ENCODE data around the gene UBE2D2.

UBE2D2 gene

DNA sequence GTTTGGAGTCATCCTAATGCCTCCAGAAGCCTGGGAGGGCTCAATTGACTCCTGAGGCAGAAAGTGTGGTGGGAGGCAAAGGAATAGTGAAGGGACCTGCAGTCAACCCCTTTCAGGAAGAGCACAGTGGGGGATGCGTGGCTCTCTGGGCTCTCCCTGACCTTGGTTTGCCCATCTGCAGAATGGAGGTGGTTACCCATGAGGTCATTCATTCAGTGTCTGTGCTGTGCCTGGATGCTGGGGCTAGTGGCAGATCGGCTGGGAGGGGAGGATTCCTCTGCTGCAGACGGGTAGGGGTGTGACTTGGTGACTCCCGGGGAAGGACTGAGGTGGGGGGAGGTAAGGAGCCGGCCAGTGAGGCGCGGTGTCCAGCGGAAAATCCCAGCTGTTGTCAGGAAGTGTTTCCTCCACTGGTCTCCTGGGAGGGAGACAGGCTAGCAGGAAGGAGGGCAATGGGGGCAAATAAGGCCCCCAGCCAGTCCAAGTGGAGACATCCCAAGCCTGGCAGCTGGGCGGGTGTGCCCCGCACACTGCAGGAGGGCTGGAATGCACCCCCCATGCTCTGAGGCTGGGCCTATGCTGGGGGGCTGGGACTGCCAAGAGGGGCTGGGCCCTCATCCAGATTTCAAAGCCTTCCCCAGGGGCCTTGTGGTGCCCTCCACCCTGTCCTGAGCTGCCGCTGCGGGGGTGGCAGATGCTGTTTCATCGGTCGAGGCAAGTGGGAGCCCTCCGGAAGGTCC is 98.0 kb downstream of the UBE2D2 start:
- peak overlapping the region; percentile 79 for H3K27ac ChIP-seq (ENCODE audit: low read length)
- peaks cover 49 to 73% of the 10 kb centered on the region in 2 donors for H3K4me1 ChIP-seq (ENCODE audit: control insufficient read depth in 1 of 2, insufficient read depth in 2 of 2, low read length in 2 of 2)
- H3K27me3 ChIP-seq (ENCODE audit: low read depth, low read length): no peaks in the 10 kb centered on the region
- H3K4me3 ChIP-seq (ENCODE audit: low read depth in 1 of 2, low read length in 2 of 2): peak overlapping the region in 1 of 2 donors; percentile 51
- H3K9me3 ChIP-seq (ENCODE audit: control insufficient read depth in 1 of 2, low read length in 2 of 2): no peaks in the 10 kb centered on the region
- H3K36me3 ChIP-seq (ENCODE audit: control insufficient read depth in 1 of 2, insufficient read depth in 2 of 2, low read length in 2 of 2): no peaks in the 10 kb centered on the region

- Histone ChIP-seq H3K9me3 (ENCODE audit: control insufficient read depth in 1 of 2, low read length in 2 of 2) (no peaks in the 10 kb centered on the region), H3K4me3 (ENCODE audit: low read depth in 1 of 2, low read length in 2 of 2) (peak overlapping the region in 1 of 2 donors; percentile 51), H3K27ac (ENCODE audit: low read length) (peak overlapping the region; percentile 79), H3K4me1 (ENCODE audit: control insufficient read depth in 1 of 2, insufficient read depth in 2 of 2, low read length in 2 of 2) (peaks cover 44 to 69% of the 10 kb centered on the region in 2 donors), H3K27me3 (ENCODE audit: low read depth, low read length) (no peaks in the 10 kb centered on the region), H3K36me3 (ENCODE audit: control insufficient read depth in 1 of 2, insufficient read depth in 2 of 2, low read length in 2 of 2) (no peaks in the 10 kb centered on the region)
These were observed 98.6 kb downstream of the UBE2D2 start for GRCh38 chr5:139659695-139660101.

GRCh38 chr5:139660105-139660922 is 99.2 kb downstream of the UBE2D2 start:
- Histone ChIP-seq H3K9me3 (ENCODE audit: control insufficient read depth in 1 of 2, low read length in 2 of 2) (no peaks in the 10 kb centered on the region), H3K27ac (ENCODE audit: low read length) (peak overlapping the region; percentile 79), H3K36me3 (ENCODE audit: control insufficient read depth in 1 of 2, insufficient read depth in 2 of 2, low read length in 2 of 2) (no peaks in the 10 kb centered on the region), H3K27me3 (ENCODE audit: low read depth, low read length) (no peaks in the 10 kb centered on the region), H3K4me1 (ENCODE audit: control insufficient read depth in 1 of 2, insufficient read depth in 2 of 2, low read length in 2 of 2) (peaks cover 43 to 65% of the 10 kb centered on the region in 2 donors), H3K4me3 (ENCODE audit: low read depth in 1 of 2, low read length in 2 of 2) (peak overlapping the region in 1 of 2 donors; percentile 51)

GRCh38 chr5:139660923-139661814 is 100.0 kb downstream of the UBE2D2 start:
- Histone ChIP-seq H3K27ac (ENCODE audit: low read length) (peak overlapping the region; percentile 86), H3K4me3 (ENCODE audit: low read depth in 1 of 2, low read length in 2 of 2) (peak overlapping the region in 1 of 2 donors; percentile 29), H3K9me3 (ENCODE audit: control insufficient read depth in 1 of 2, low read length in 2 of 2) (no peaks in the 10 kb centered on the region), H3K36me3 (ENCODE audit: control insufficient read depth in 1 of 2, insufficient read depth in 2 of 2, low read length in 2 of 2) (no peaks in the 10 kb centered on the region), H3K4me1 (ENCODE audit: control insufficient read depth in 1 of 2, insufficient read depth in 2 of 2, low read length in 2 of 2) (peaks cover 51 to 62% of the 10 kb centered on the region in 2 donors), H3K27me3 (ENCODE audit: low read depth, low read length) (no peaks in the 10 kb centered on the region)

GRCh38 chr5:139662617-139663016 is 101.5 kb downstream of the UBE2D2 start:
- peaks cover 58 to 65% of the 10 kb centered on the region in 2 donors for H3K4me1 ChIP-seq (ENCODE audit: control insufficient read depth in 1 of 2, insufficient read depth in 2 of 2, low read length in 2 of 2)
- no peaks in the 10 kb centered on the region for H3K9me3 ChIP-seq (ENCODE audit: control insufficient read depth in 1 of 2, low read length in 2 of 2)
- H3K27ac ChIP-seq (ENCODE audit: low read length): peak overlapping the region; percentile 86
- H3K36me3 ChIP-seq (ENCODE audit: control insufficient read depth in 1 of 2, insufficient read depth in 2 of 2, low read length in 2 of 2): no peaks in the 10 kb centered on the region
- no peaks in the 10 kb centered on the region for H3K27me3 ChIP-seq (ENCODE audit: low read depth, low read length)
- H3K4me3 ChIP-seq (ENCODE audit: low read depth in 1 of 2, low read length in 2 of 2): no peak overlapping the region

GRCh38 chr5:139663207-139664085 is 102.3 kb downstream of the UBE2D2 start:
- no peaks in the 10 kb centered on the region for H3K36me3 ChIP-seq (ENCODE audit: control insufficient read depth in 1 of 2, insufficient read depth in 2 of 2, low read length in 2 of 2)
- no peaks in the 10 kb centered on the region for H3K27me3 ChIP-seq (ENCODE audit: low read depth, low read length)
- no peaks in the 10 kb centered on the region for H3K9me3 ChIP-seq (ENCODE audit: control insufficient read depth in 1 of 2, low read length in 2 of 2)
- no peak overlapping the region for H3K4me3 ChIP-seq (ENCODE audit: low read depth in 1 of 2, low read length in 2 of 2)
- peaks cover 55 to 61% of the 10 kb centered on the region in 2 donors for H3K4me1 ChIP-seq (ENCODE audit: control insufficient read depth in 1 of 2, insufficient read depth in 2 of 2, low read length in 2 of 2)
- H3K27ac ChIP-seq (ENCODE audit: low read length): no peak overlapping the region

DNA sequence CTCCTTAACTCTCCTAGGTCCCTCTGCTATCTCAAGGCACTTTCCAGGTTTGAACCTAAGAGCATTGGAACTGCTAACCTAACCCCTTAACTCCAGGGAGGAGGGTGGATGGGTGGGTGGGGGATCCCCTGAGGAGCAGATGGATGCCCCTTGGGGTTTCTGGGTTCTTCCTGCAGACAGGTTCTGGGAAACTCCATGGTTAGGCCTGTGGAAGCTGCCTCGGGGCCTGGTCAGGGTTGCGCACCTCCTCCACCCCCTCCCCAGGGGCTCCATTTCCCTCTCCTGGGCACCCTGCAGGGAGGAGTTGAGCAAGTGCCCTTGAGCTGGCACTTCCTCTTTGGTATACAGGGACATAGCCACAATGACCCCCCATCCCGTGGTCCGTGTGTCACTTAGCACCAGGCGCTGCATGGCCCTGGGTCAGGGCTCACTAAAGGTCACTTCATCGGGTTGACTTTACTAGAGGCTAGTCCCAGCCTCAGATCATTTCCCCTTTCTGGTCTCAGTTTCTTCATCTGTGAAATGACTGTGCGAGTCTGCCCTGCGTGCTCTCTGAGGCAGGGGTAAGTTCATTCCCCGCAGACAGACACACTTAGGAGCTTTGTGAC is 103.1 kb downstream of the UBE2D2 start:
- peaks cover 56 to 61% of the 10 kb centered on the region in 2 donors for H3K4me1 ChIP-seq (ENCODE audit: control insufficient read depth in 1 of 2, insufficient read depth in 2 of 2, low read length in 2 of 2)
- H3K27ac ChIP-seq (ENCODE audit: low read length): no peak overlapping the region

DNA sequence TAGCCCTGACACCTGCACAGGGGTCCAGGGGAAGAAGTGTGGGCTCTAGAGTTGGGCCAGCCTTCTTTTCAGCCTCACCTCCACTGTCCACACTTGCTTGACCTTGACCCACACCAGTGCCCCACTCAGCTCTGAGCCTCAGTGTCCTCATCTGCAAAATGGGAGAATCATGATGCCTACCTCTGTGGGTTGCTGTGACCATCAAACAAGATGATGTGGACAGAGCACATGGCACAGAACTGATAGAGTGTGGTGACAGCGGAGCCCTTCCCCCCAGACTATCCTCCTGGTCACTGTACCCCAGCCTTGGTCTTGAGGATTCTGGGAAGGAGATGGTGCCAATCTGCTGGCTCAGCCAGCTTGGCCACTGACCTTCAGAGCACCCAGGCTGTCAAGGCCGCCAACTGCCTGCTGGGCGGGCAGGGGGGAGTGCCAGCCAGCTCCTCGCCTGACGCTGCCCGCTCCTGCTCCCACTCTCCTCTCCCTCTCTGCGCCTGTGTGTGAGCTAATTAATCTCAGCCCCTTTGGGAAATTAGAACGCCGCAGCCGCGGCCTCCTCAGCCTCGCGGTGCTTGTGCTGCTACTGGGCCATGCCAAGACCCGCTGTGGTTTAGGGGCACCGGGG is 103.7 kb downstream of the UBE2D2 start:
- Histone ChIP-seq H3K36me3 (ENCODE audit: control insufficient read depth in 1 of 2, insufficient read depth in 2 of 2, low read length in 2 of 2) (no peaks in the 10 kb centered on the region), H3K9me3 (ENCODE audit: control insufficient read depth in 1 of 2, low read length in 2 of 2) (no peaks in the 10 kb centered on the region), H3K27ac (ENCODE audit: low read length) (peak overlapping the region; percentile 16), H3K4me3 (ENCODE audit: low read depth in 1 of 2, low read length in 2 of 2) (no peak overlapping the region), H3K27me3 (ENCODE audit: low read depth, low read length) (no peaks in the 10 kb centered on the region), H3K4me1 (ENCODE audit: control insufficient read depth in 1 of 2, insufficient read depth in 2 of 2, low read length in 2 of 2) (peaks cover 54 to 60% of the 10 kb centered on the region in 2 donors)

More for the DNA sequence above, 103.1 kb downstream of the UBE2D2 start:
- H3K4me3 ChIP-seq (ENCODE audit: low read depth in 1 of 2, low read length in 2 of 2): no peak overlapping the region
- no peaks in the 10 kb centered on the region for H3K36me3 ChIP-seq (ENCODE audit: control insufficient read depth in 1 of 2, insufficient read depth in 2 of 2, low read length in 2 of 2)
- H3K9me3 ChIP-seq (ENCODE audit: control insufficient read depth in 1 of 2, low read length in 2 of 2): no peaks in the 10 kb centered on the region
- no peaks in the 10 kb centered on the region for H3K27me3 ChIP-seq (ENCODE audit: low read depth, low read length)

GRCh38 chr5:139665626-139666025 is 104.5 kb downstream of the UBE2D2 start:
- no peaks in the 10 kb centered on the region for H3K27me3 ChIP-seq (ENCODE audit: low read depth, low read length)
- peak overlapping the region; percentile 16 for H3K27ac ChIP-seq (ENCODE audit: low read length)
- H3K4me3 ChIP-seq (ENCODE audit: low read depth in 1 of 2, low read length in 2 of 2): no peak overlapping the region

More at GRCh38 chr5:139665626-139666025, 104.5 kb downstream of the UBE2D2 start:
- Histone ChIP-seq H3K4me1 (ENCODE audit: control insufficient read depth in 1 of 2, insufficient read depth in 2 of 2, low read length in 2 of 2) (peaks cover 53 to 59% of the 10 kb centered on the region in 2 donors), H3K9me3 (ENCODE audit: control insufficient read depth in 1 of 2, low read length in 2 of 2) (no peaks in the 10 kb centered on the region), H3K36me3 (ENCODE audit: control insufficient read depth in 1 of 2, insufficient read depth in 2 of 2, low read length in 2 of 2) (no peaks in the 10 kb centered on the region)
